AG04449 (cell line): ENCODE measurements around the gene ZBTB11.
A peak's percentile ranks its signal among the peaks of the same experiment; 100 is the strongest.
"Not testable (repeated sequence)": the region's sequence is repeated elsewhere in the genome, so short reads cannot be mapped to it uniquely, and the experiment has no call there.

Source experiments
- CTCF ChIA-PET: fragments of 350-600 bp; formaldehyde crosslinking; extraction: SDS; loops from one replicate; lab custom pipeline; 2021; ENCODE audit warnings: antibody characterized with exemption; lab: Yijun Ruan, JAX
- POLR2A ChIA-PET: fragments of 400-600, 350-600 bp; formaldehyde crosslinking; extraction: SDS; loops from one replicate; lab custom pipeline; 2020; ENCODE audit warnings: antibody characterized with exemption, inconsistent platforms; lab: Yijun Ruan, JAX
- DNase-seq: peaks from one replicate; pipeline ENCODE4 v3.0.0-alpha.2; 2010; ENCODE audit warnings: low read depth, low spot score
- H3K4me3 ChIP-seq: 2 replicates; pipeline ENCODE4 v1.5.1; 2011; ENCODE audit warnings: low read depth, mild to moderate bottlenecking, control low read depth, low read length
- CTCF ChIP-seq: IDR thresholded peaks from one replicate; pipeline ENCODE4 v1.5.1; 2011; ENCODE audit warnings: mild to moderate bottlenecking, moderate library complexity, low read length, control low read depth, inconsistent platforms; ENCODE audit not compliant: insufficient read depth; ENCODE audit errors: missing control alignments

The ZBTB11 gene

GRCh38 chr3:101656651-101657050, 20.3 kb downstream of the ZBTB11 start:
- no peak for TF ChIP-seq CTCF
- no peak for DNase-seq
- ChIA-PET POLR2A (no interaction called here), CTCF (no interaction called here)
- H3K4me3 ChIP-seq: no peak overlapping the region

- POLR2A ChIA-PET: no interaction called here
- TF ChIP-seq CTCF: no peak
- no peak overlapping the region for H3K4me3 ChIP-seq
- no peak for DNase-seq
- CTCF ChIA-PET: no interaction called here
Measured at GRCh38 chr3:101646726-101647125, 30.2 kb downstream of the ZBTB11 start.

GRCh38 chr3:101643861-101644613, 32.9 kb downstream of the ZBTB11 start:
- peak; percentile 59 for DNase-seq
- ChIA-PET POLR2A (no interaction called here), CTCF (no interaction called here)
- no peak for TF ChIP-seq CTCF
- no peak overlapping the region for H3K4me3 ChIP-seq

GRCh38 chr3:101643009-101643844, 33.7 kb downstream of the ZBTB11 start:
- no peak for TF ChIP-seq CTCF
- ChIA-PET POLR2A (no interaction called here), CTCF (no interaction called here)
- H3K4me3 ChIP-seq: no peak overlapping the region
- DNase-seq: no peak

GRCh38 chr3:101642441-101642840, 34.5 kb downstream of the ZBTB11 start:
- DNase-seq: no peak
- ChIA-PET POLR2A (no interaction called here), CTCF (no interaction called here)

GRCh38 chr3:101641397-101642115, 35.4 kb downstream of the ZBTB11 start:
- DNase-seq, CTCF ChIA-PET, POLR2A ChIA-PET, H3K4me3 ChIP-seq: not testable (repeated sequence)

More at GRCh38 chr3:101642441-101642840, 34.5 kb downstream of the ZBTB11 start:
- H3K4me3 ChIP-seq: no peak overlapping the region
- TF ChIP-seq CTCF: no peak
